Endometrial microvascular endothelial cells (primary cell): ENCODE measurements around the gene XKR3. TPM values are rescaled to one million over a fixed set of nuclear protein-coding genes. Genes with fewer than 3 reads are reported as not detected.
"Not testable (repeated sequence)": the region's sequence is repeated elsewhere in the genome, so short reads cannot be mapped to it uniquely, and the experiment has no call there.

Experiments
- in situ Hi-C: cut with HindIII; loops from 2 replicates; pipeline ENCODE4 v1.10.0; 2017; ENCODE audit warnings: low sequenced_read_pairs, low pct_unique_long_range_greater_than_20kb; ENCODE audit errors: inconsistent ontology term
- total RNA-seq: library from RNA; depleted of rRNA; stranded (reverse); fragments of >200 nt; gene quantifications from one replicate; pipeline ENCODE4 v1.2.3, GENCODE V29; 2015; ENCODE audit errors: inconsistent ontology term

The XKR3 gene
- total RNA-seq, 1 donor from 2014 or later, result not detected

- in situ Hi-C loops, result no loop called here
Measured at GRCh38 chr22:16810188-16810802, 14.9 kb downstream of the XKR3 start.

GRCh38 chr22:16808744-16809143 is 16.5 kb downstream of the XKR3 start:
- in situ Hi-C loops, result no loop called here

- in situ Hi-C loops, result no loop called here
Measured at GRCh38 chr22:16807109-16807508, 18.1 kb downstream of the XKR3 start.

- in situ Hi-C loops, result no loop called here
Measured at GRCh38 chr22:16806401-16806800, 18.8 kb downstream of the XKR3 start.

GRCh38 chr22:16804882-16805281 is 20.3 kb downstream of the XKR3 start:
- in situ Hi-C loops, result no loop called here

- in situ Hi-C loops, result no loop called here
Measured at GRCh38 chr22:16803255-16803917, 21.8 kb downstream of the XKR3 start.

GRCh38 chr22:16801571-16801970 is 23.6 kb downstream of the XKR3 start:
- in situ Hi-C loops, result no loop called here

- in situ Hi-C loops, result no loop called here
Measured at GRCh38 chr22:16801088-16801487, 24.1 kb downstream of the XKR3 start.

GRCh38 chr22:16800358-16800757 is 24.9 kb downstream of the XKR3 start:
- in situ Hi-C loops, result no loop called here

GRCh38 chr22:16795504-16795903 is 29.7 kb downstream of the XKR3 start:
- in situ Hi-C loops, result not testable (repeated sequence)

GRCh38 chr22:16793831-16794230 is 31.4 kb downstream of the XKR3 start:
- in situ Hi-C loops, result no loop called here

GRCh38 chr22:16789860-16790493 is 35.2 kb downstream of the XKR3 start:
- in situ Hi-C loops, result no loop called here

GRCh38 chr22:16783930-16784354 is 41.3 kb downstream of the XKR3 start:
- in situ Hi-C loops, result no loop called here

GRCh38 chr22:16783453-16783852 is 41.8 kb downstream of the XKR3 start:
- in situ Hi-C loops, result no loop called here

- in situ Hi-C loops, result no loop called here
Measured at GRCh38 chr22:16781764-16782329, 43.4 kb downstream of the XKR3 start.

- in situ Hi-C loops, result no loop called here
Measured at GRCh38 chr22:16781074-16781763, 44.0 kb downstream of the XKR3 start.

- in situ Hi-C loops, result no loop called here
Measured at GRCh38 chr22:16777284-16777924, 47.8 kb downstream of the XKR3 start.

GRCh38 chr22:16776080-16776479 is 49.1 kb downstream of the XKR3 start:
- in situ Hi-C loops, result no loop called here

GRCh38 chr22:16774911-16775500 is 50.2 kb downstream of the XKR3 start:
- in situ Hi-C loops, result no loop called here
